ENCODE measurements around the gene FAM118A.

GRCh38 chr22:45285263-45286058, 24.3 kb upstream of the FAM118A start:
- TF ChIP-seq EZH2 (IDR thresholded peaks at IDR 0.05; ENCODE audit: low read depth, low read length, severe bottlenecking) (no peak), POLR2A (IDR thresholded peaks at IDR 0.05; ENCODE audit: control extremely low read depth in 1 of 2, low read depth in 2 of 2, low read length in 2 of 2) (no peak), RFX5 (IDR thresholded peaks at IDR 0.05; ENCODE audit: borderline replicate concordance, low read depth, low read length) (no peak), CREB1 (IDR thresholded peaks at IDR 0.05) (no peak), POLR2AphosphoS5 (IDR thresholded peaks at IDR 0.05; ENCODE audit: low read depth, low read length) (no peak), EGR1 (IDR thresholded peaks at IDR 0.05; ENCODE audit: borderline replicate concordance, low read depth, low read length) (no peak), KDM5A (IDR thresholded peaks at IDR 0.05; ENCODE audit: low read length) (no peak), CTCF (IDR thresholded peaks at IDR 0.05; ENCODE audit: control extremely low read depth in 1 of 3, insufficient read depth in 1 of 3, low read depth in 1 of 3, low read length in 3 of 3) (peak; percentile 52 to 54 (median 54)), JUND (IDR thresholded peaks at IDR 0.05; ENCODE audit: low read length) (no peak), CEBPB (IDR thresholded peaks at IDR 0.05; ENCODE audit: low read depth, low read length) (no peak), TAF7 (optimal IDR thresholded peaks at IDR 0.05; ENCODE audit: borderline replicate concordance, low read depth, low read length) (no peak), MAFK (IDR thresholded peaks at IDR 0.05; ENCODE audit: low read depth, low read length) (no peak), ATF2 (IDR thresholded peaks at IDR 0.05; ENCODE audit: low read length) (no peak), SIN3A (conservative IDR thresholded peaks at IDR 0.05 in 1 of 2, IDR thresholded peaks at IDR 0.05 in 1 of 2; ENCODE audit: low read depth in 1 of 2, low read length in 2 of 2) (no peak)
